ENCODE data around the gene GSN. TPM values are rescaled to one million over a fixed set of nuclear protein-coding genes. Genes with fewer than 3 reads are reported as not detected.

GSN gene
- total and polyA plus RNA-seq, 2 of the 13 experiments (the other 11 are each of a cell fraction or from before 2014, with no cell fraction given), result 294 to 307 TPM

DNA sequence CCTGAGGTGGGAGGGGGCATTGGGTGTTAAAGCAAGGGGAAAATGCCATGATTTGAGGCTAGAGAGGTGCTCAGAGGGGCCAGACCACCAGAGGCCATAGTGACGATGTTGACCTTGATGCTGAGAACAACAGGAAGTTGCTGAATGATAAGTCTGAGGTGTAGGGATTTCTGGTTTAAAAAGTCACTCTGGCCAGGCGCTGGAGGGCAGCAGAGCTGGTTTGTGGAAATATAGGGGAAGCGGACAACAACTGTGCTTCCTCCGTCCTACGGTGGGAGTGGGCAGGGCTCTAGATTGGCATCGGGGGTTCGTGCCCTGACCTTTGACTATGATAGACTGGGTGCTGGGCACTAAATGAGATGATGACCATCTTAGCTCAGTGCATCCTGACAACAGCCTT is 57.4 kb downstream of the GSN start:
- Histone ChIP-seq H3K27ac (ENCODE audit: extremely low read length, insufficient read depth, low read length) (peak overlapping the region; percentile 27), H2AFZ (ENCODE audit: low read length) (no peak overlapping the region), H3K4me1 (ENCODE audit: insufficient read depth, low read length) (peaks cover 63% of the 10 kb centered on the region), H3K9me3 (ENCODE audit: low read length) (no peaks in the 10 kb centered on the region), H3K4me2 (ENCODE audit: low read depth, low read length) (no peak overlapping the region), H3K9ac (ENCODE audit: insufficient read depth, low read depth, low read length) (no peak overlapping the region), H3K79me2 (ENCODE audit: insufficient read depth, low read length) (no peaks in the 10 kb centered on the region), H3K27me3 (ENCODE audit: control insufficient read depth in 1 of 2, insufficient read depth in 2 of 2, low read length in 2 of 2) (no peaks in the 10 kb centered on the region), H3K36me3 (replicated peaks in 1 of 2; ENCODE audit: control insufficient read depth in 1 of 2, insufficient read depth in 2 of 2, low read length in 2 of 2) (peaks cover 49 to 76% of the 10 kb centered on the region in 2 experiments), H3K4me3 (replicated peaks in 1 of 3; ENCODE audit: insufficient read depth in 1 of 3, low read depth in 2 of 3, low read length in 3 of 3) (no peak overlapping the region), H4K20me1 (ENCODE audit: insufficient read depth, low read length) (no peaks in the 10 kb centered on the region)
- no peak for DNase-seq (ENCODE audit: low spot score)
- intact Hi-C loops (cut with micrococcal nuclease; ENCODE audit: unreplicated experiment), result no loop called here
- no peak for ATAC-seq
- CTCF ChIA-PET (ENCODE audit: low intra/inter-chr PET ratio, low total read pairs), result no interaction called here
- FAIRE-seq, result no peak
- TF ChIP-seq FOXA1 (IDR thresholded peaks at IDR 0.05) (no peak), FOXA1 (CRISPR knock-in tag; IDR thresholded peaks at IDR 0.05) (no peak), CBX5 (CRISPR knock-in tag; IDR thresholded peaks at IDR 0.05; ENCODE audit: borderline replicate concordance) (no peak), CAMTA2 (CRISPR knock-in tag; IDR thresholded peaks at IDR 0.05; ENCODE audit: borderline replicate concordance) (no peak), MLLT10 (CRISPR knock-in tag; IDR thresholded peaks at IDR 0.05) (no peak), GFI1 (CRISPR knock-in tag; IDR thresholded peaks at IDR 0.05; ENCODE audit: borderline replicate concordance) (no peak), PRPF4 (IDR thresholded peaks at IDR 0.05; ENCODE audit: low read depth, low read length, poor library complexity, severe bottlenecking) (no peak), HOXA7 (CRISPR knock-in tag; IDR thresholded peaks at IDR 0.05) (no peak), ZNF234 (CRISPR knock-in tag; conservative IDR thresholded peaks at IDR 0.05) (no peak), TMF1 (CRISPR knock-in tag; IDR thresholded peaks at IDR 0.05; ENCODE audit: low read depth) (no peak), RFX3 (CRISPR knock-in tag; IDR thresholded peaks at IDR 0.05) (no peak), ZNF879 (CRISPR knock-in tag; IDR thresholded peaks at IDR 0.05) (no peak), PLRG1 (conservative IDR thresholded peaks at IDR 0.05) (no peak), ZSCAN30 (CRISPR knock-in tag; IDR thresholded peaks at IDR 0.05) (no peak), ASH2L (IDR thresholded peaks at IDR 0.05; ENCODE audit: insufficient read length, low read depth, low read length) (no peak)
- TF ChIP-seq, protein P1, sequence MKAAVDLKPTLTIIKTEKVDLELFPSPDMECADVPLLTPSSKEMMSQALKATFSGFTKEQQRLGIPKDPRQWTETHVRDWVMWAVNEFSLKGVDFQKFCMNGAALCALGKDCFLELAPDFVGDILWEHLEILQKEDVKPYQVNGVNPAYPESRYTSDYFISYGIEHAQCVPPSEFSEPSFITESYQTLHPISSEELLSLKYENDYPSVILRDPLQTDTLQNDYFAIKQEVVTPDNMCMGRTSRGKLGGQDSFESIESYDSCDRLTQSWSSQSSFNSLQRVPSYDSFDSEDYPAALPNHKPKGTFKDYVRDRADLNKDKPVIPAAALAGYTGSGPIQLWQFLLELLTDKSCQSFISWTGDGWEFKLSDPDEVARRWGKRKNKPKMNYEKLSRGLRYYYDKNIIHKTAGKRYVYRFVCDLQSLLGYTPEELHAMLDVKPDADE (CRISPR knock-in tag; IDR thresholded peaks at IDR 0.05), result no peak
- TF ChIP-seq, protein P2, sequence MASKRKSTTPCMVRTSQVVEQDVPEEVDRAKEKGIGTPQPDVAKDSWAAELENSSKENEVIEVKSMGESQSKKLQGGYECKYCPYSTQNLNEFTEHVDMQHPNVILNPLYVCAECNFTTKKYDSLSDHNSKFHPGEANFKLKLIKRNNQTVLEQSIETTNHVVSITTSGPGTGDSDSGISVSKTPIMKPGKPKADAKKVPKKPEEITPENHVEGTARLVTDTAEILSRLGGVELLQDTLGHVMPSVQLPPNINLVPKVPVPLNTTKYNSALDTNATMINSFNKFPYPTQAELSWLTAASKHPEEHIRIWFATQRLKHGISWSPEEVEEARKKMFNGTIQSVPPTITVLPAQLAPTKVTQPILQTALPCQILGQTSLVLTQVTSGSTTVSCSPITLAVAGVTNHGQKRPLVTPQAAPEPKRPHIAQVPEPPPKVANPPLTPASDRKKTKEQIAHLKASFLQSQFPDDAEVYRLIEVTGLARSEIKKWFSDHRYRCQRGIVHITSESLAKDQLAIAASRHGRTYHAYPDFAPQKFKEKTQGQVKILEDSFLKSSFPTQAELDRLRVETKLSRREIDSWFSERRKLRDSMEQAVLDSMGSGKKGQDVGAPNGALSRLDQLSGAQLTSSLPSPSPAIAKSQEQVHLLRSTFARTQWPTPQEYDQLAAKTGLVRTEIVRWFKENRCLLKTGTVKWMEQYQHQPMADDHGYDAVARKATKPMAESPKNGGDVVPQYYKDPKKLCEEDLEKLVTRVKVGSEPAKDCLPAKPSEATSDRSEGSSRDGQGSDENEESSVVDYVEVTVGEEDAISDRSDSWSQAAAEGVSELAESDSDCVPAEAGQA (IDR thresholded peaks at IDR 0.05; ENCODE audit: low read depth), result no peak
- TF ChIP-seq, protein P2 (CRISPR knock-in tag; IDR thresholded peaks at IDR 0.05; ENCODE audit: borderline replicate concordance), result no peak
- TF ChIP-seq, protein P3, sequence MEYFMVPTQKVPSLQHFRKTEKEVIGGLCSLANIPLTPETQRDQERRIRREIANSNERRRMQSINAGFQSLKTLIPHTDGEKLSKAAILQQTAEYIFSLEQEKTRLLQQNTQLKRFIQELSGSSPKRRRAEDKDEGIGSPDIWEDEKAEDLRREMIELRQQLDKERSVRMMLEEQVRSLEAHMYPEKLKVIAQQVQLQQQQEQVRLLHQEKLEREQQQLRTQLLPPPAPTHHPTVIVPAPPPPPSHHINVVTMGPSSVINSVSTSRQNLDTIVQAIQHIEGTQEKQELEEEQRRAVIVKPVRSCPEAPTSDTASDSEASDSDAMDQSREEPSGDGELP (IDR thresholded peaks at IDR 0.05; ENCODE audit: borderline replicate concordance, low read depth), result no peak
- no TSS peak for BruUV-seq (replicated peaks)
- in situ Hi-C loops (cut with HindIII; ENCODE audit: extremely low pct_ligation_motif_present, low pct_unique_long_range_greater_than_20kb), result no loop called here
- 91% methylated on average over 7 of the region's 7 CpGs for WGBS (ENCODE audit: low lambda C conversion rate)
- POLR2A ChIA-PET, result no interaction called here

All from HepG2 (cell line).